Activated CD8-positive, alpha-beta memory T cell treated with anti-CD3 and anti-CD28 coated beads for 4 hours (primary cell): ENCODE data around the gene DUSP11.
"Not testable (repeated sequence)": the region's sequence is repeated elsewhere in the genome, so short reads cannot be mapped to it uniquely, and the experiment has no call there.

Experiments used
- DNase-seq, 2 donors: peaks; one replicate each; pipeline ENCODE4 v3.0.0-alpha.2; 2020; ENCODE audit warnings: low read depth in 2 of 2

Gene DUSP11

DNA sequence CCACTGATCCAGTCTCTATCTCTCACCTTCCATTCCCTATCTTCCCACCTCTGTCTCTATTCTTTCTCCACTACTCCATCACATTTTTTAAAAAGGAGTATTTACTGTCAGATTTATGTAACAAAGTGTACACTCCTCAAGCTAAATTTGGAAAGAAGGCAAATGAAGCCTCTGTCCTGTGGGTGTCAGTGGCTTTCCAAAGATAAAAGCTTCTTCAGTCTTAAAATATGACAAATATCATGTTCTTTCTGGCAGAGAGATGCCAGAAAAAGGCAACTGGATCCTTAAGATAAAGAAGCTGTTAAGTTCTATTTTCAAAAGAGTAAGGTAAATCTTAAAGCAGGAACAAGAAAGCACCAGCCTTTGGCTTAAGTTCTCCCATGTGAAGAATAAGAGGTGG lies 7.1 kb downstream of the DUSP11 start:
- DNase-seq = no peak

DNA sequence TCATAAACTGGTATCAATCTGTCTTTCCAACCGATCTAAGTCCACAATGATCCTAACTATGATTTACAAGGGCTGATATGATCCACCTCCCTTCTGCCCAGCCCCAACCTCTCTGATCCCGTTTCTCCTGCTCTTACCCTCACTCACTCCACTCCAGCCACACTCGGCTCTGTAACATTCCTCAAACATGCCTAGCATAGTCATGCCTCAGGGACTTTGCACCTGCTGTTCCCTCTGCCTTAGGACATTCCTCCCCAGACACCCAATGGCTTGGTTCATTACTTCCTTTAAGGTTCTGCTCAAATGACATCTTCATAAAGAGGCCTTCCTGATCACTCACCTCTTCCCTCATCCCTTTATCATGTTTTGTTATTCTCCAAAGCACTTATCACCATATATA lies 9.2 kb downstream of the DUSP11 start:
- DNase-seq = no peak

DNA sequence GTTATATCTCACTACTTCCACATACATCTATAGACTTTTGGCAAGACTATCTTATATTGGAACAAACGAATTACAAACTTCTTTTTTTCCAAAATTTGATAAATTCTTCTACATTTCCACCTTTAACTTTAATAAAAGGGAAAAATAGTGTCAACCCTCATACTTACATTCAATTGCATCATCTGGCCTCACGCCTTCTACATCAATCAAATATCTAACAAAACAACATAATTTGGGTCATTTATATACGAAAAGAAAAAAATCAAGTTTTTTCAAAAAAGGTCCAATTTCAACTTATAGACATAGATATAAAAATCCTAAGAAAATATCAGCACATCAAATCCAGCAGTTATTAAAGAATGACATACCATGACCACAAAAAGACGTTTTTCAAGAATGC lies 12.9 kb downstream of the DUSP11 start:
- DNase-seq = no peak

- DNase-seq = no peak
These were observed 13.6 kb downstream of the DUSP11 start for GRCh38 chr2:73766349-73766748.

GRCh38 chr2:73764945-73765344 lies 15.0 kb downstream of the DUSP11 start:
- DNase-seq = no peak

DNA sequence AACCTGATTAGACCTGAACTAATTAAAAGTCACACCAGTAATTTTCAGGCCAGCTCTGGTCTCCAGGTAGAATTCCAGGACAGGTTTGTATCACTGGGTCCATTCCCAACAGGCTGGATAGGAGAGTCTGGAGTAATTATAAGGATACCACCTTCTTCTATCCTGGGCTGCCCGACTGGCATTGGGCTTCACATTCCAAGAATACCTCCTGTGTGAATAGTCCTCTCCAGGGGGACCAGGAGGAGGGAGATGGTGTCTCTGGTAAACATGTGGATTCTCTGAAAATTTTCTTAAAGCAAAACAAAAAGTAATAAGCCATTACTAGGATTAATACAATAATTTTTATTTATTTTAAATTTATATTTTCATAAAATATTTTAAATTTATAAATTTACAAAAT lies 17.3 kb downstream of the DUSP11 start:
- no peak for DNase-seq

DNA sequence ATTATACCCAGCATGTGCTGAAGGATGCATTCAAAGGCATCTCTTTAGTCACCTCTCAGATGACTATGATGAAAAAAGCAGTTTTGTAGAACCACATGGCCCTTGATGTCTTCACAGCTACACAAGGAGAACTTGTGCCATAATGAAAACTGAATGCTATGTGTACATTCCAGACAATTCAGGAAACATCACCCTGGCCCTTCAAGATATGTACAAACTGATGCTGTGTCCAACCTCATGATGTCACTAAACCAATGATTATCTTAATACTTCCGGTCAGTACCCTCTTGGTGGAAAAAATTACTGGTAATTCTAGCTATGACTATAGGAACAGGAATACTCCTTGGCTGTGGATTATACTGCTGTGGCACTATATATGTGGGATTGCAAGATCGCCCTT lies 20.0 kb downstream of the DUSP11 start:
- DNase-seq = no peak

- DNase-seq = no peak
These were observed 20.6 kb downstream of the DUSP11 start for GRCh38 chr2:73759285-73759764.

GRCh38 chr2:73754332-73754731 lies 25.6 kb downstream of the DUSP11 start:
- DNase-seq = not testable (repeated sequence)

- DNase-seq = no peak
These were observed 30.6 kb downstream of the DUSP11 start for GRCh38 chr2:73749314-73749713.

DNA sequence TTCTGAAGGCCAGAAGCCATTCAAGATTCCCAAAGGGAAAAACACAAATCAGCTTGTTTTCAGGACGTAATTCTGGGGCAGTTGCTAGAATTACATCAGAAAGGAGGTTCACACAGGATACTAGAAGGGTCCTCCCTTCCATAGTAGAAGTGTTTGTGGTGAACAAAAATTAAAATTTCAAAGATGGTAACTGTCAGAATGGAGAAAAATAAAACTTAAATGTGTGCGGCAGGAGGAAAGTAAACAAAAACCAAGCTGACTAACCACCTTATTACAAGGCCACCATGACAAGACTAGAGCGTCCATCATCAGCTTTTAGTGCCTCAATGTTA lies 33.1 kb downstream of the DUSP11 start:
- no peak for DNase-seq

DNA sequence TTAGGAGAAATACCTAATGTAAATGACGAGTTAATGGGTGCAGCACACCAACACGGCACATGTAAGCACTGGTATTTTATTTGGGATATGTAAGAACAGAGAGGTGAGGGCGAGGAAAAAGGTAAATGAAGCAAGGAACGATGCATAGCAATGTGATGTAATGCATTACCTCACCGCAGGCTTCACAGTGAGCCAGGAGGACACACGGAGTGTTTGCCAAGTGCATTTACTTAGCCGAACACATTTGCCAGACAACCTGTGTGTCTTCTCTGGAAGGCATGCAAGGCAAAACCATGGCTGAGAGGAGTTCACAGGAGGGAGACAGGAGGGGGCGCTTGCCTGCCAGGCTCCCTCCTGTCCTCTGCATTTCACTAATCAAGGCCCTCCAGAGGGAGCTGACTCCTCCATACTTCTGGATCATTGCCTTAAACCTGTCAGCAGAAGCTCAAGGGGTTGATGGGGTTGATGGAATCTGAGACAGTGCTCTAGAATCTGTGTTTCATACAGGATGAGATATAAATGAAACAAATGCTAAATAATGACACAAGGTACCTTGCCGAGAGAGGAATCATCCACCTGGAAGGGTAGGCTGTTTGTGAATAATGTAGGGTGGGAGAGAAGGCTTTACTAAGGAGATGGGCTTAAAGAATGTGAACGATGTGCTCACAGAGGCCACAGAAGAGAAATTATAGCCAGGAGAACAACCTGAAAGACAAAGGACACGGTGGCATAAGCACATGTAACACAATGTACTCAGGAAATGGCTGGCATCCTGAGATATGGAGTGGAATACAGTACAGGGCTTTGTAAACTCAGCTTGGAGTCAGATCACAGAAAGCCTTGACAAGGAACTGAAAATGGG lies 33.7 kb downstream of the DUSP11 start:
- no peak for DNase-seq

- no peak for DNase-seq
These were observed 39.1 kb downstream of the DUSP11 start for GRCh38 chr2:73740767-73741166.

DNA sequence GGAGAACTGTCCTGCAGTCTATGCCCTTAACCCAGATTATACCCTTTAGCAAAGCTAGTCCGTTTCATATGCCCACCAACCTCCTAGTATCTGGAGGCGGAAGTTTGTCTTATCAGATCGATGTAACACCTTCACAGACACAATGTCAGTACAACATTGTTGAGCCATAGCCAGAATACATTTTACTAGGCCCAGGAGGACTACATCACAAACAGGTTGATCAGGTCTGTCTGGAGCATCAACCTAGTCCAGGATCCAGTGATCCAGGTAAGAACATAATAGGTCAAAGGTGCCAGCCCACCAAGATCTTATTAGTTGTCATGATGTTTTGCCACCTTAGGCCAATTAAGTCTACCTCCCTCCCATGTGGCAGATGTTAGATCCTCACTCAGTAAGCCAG lies 40.8 kb downstream of the DUSP11 start:
- no peak for DNase-seq

DNA sequence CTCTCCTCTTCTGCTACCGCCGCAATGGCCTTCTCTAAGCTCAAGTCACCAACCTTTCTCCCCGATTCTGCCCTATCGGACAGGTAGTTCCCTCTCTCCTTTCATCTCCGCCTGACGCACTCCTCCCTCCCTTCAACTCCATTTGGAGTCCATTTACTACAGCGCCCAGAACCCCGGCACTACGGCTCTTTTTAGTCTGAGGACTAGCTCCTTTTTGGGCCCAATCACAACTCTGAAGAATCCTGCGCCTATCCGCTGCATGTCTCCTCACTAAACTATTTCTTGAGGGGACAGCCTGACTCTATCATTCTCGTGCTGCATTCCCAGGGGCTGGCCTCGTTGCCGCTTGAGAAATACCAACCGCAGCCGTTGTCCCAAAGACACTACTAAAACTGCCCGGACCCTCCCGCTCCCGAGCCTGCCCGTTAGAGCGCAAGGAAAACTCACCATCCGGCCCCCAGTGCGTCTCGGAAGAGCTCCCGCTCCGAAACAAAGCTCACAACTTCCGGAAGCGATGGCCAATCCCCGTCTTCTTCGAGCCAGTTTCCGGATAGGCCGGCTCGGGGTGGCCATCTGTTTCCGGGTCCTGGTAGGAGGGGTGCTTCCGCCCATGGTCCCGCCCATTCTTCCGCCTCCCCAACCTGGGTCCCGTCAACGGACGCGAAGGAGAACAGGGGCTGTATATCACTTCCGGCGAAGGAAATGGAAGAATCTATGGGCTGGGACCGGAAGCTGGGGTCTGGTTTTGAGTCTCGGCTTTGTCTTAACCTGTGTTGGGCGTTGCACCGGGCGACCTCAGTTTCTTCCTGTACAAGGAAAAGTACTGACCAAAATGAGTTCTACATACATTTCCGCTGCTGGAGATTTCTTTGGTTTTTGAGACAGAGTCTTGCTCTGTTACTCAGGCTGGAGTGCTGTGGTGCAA lies 42.8 kb downstream of the DUSP11 start, which contains the start of gene TPRKB:
TSS of gene TPRKB (minus strand) at position 491 of the 925 bp plus-strand sequence. CDS start 2,776 bp downstream, outside the sequence.
- DNase-seq = peak; percentile 91 to 94

GRCh38 chr2:73736378-73736777 lies 43.5 kb downstream of the DUSP11 start:
- no peak for DNase-seq

- DNase-seq = no peak
These were observed 49.1 kb downstream of the DUSP11 start for GRCh38 chr2:73730810-73731209.

GRCh38 chr2:73728711-73729110 lies 51.2 kb downstream of the DUSP11 start:
- DNase-seq = no peak

- no peak for DNase-seq
These were observed 51.9 kb downstream of the DUSP11 start for GRCh38 chr2:73728043-73728442.

GRCh38 chr2:73726657-73727056 lies 53.2 kb downstream of the DUSP11 start:
- DNase-seq = not testable (repeated sequence)

- no peak for DNase-seq
These were observed 60.9 kb downstream of the DUSP11 start for GRCh38 chr2:73718851-73719621.

GRCh38 chr2:73718421-73718820 lies 61.5 kb downstream of the DUSP11 start:
- no peak for DNase-seq
